Mucosa of stomach (tissue), 1 donor: ENCODE results near the gene PRPF8.
"Not testable (repeated sequence)": the region's sequence is repeated elsewhere in the genome, so short reads cannot be mapped to it uniquely, and the experiment has no call there.

ENCODE experiments used
- H3K27me3 ChIP-seq: one replicate; pipeline ENCODE4 v1.7.0; 2013; ENCODE audit warnings: mild to moderate bottlenecking, low read length; ENCODE audit not compliant: control insufficient read depth, insufficient read depth
- H3K36me3 ChIP-seq: one replicate; pipeline ENCODE4 v1.7.0; 2013; ENCODE audit warnings: low read length; ENCODE audit not compliant: control insufficient read depth, insufficient read depth
- H3K4me1 ChIP-seq: one replicate; pipeline ENCODE4 v1.7.0; 2013; ENCODE audit warnings: mild to moderate bottlenecking, low read length; ENCODE audit not compliant: control insufficient read depth, insufficient read depth
- H3K4me3 ChIP-seq: one replicate; pipeline ENCODE4 v1.7.0; 2013; ENCODE audit warnings: low read length
- H3K9ac ChIP-seq: one replicate; pipeline ENCODE4 v1.7.0; 2013; ENCODE audit warnings: mild to moderate bottlenecking, low read length, moderate library complexity
- H3K9me3 ChIP-seq: one replicate; pipeline ENCODE4 v1.7.0; 2013; ENCODE audit warnings: mild to moderate bottlenecking, low read length, moderate library complexity; ENCODE audit not compliant: control insufficient read depth
- donor health status: Pancreatic carcinoma.

Gene PRPF8

DNA sequence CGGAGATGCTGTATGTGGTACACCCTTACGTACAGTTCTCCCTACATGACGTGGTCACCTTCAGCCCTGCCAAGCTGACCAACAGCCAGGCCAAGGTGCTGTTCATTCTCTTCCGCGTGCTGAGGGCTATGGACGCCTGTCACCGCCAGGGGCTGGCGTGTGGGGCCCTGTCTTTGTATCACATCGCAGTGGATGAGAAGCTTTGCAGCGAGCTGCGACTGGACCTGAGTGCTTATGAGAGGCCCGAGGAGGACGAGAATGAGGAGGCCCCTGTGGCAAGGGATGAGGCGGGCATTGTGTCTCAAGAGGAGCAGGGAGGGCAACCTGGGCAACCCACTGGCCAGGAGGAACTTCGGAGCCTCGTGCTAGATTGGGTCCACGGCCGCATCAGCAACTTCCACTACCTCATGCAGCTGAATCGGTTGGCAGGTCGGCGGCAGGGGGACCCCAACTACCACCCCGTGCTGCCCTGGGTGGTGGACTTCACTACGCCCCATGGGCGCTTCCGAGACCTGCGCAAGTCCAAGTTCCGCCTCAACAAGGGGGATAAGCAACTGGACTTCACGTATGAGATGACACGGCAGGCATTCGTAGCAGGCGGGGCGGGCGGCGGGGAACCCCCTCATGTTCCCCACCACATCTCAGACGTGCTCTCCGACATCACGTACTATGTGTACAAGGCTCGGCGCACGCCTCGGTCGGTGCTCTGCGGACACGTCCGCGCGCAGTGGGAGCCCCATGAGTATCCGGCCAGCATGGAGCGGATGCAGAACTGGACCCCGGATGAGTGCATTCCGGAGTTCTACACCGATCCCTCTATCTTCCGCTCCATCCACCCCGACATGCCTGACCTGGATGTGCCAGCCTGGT lies 41.2 kb upstream of the PRPF8 start:
- Histone ChIP-seq H3K9ac (peak overlapping the region; percentile 61), H3K4me3 (no peak overlapping the region), H3K36me3 (no peaks in the 10 kb centered on the region), H3K4me1 (peaks cover 13% of the 10 kb centered on the region), H3K9me3 (no peaks in the 10 kb centered on the region), H3K27me3 (no peaks in the 10 kb centered on the region)

DNA sequence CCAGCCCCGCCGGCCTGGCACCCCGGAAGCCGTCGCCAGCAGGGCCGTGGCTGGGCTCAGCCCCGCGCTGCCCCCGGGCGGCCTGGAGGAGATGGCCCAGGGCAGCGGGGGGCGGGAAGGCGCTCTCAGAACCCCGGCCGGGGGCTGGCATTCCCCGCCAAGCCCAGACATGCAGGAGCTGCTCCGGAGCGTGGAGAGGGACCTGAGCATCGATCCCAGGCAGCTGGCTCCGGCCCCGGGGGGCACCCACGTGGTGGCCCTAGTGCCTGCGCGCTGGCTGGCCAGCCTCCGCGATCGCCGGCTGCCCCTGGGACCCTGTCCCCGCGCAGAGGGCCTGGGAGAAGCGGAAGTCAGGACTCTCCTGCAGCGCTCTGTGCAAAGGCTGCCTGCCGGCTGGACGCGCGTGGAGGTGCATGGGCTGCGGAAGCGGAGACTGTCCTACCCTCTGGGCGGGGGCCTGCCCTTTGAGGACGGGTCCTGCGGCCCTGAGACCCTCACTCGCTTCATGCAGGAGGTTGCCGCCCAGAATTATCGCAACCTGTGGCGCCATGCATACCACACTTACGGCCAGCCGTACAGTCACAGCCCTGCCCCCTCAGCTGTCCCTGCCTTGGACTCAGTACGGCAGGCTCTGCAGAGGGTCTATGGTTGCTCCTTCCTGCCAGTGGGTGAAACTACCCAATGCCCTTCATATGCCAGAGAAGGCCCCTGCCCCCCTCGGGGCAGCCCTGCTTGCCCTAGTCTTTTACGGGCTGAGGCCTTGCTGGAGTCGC lies 40.4 kb upstream of the PRPF8 start:
- H3K36me3 ChIP-seq, result no peaks in the 10 kb centered on the region
- no peaks in the 10 kb centered on the region for H3K27me3 ChIP-seq
- no peaks in the 10 kb centered on the region for H3K9me3 ChIP-seq
- H3K4me3 ChIP-seq, result peak overlapping the region; percentile 56
- H3K4me1 ChIP-seq, result peaks cover 19% of the 10 kb centered on the region
- H3K9ac ChIP-seq, result peak overlapping the region; percentile 61

DNA sequence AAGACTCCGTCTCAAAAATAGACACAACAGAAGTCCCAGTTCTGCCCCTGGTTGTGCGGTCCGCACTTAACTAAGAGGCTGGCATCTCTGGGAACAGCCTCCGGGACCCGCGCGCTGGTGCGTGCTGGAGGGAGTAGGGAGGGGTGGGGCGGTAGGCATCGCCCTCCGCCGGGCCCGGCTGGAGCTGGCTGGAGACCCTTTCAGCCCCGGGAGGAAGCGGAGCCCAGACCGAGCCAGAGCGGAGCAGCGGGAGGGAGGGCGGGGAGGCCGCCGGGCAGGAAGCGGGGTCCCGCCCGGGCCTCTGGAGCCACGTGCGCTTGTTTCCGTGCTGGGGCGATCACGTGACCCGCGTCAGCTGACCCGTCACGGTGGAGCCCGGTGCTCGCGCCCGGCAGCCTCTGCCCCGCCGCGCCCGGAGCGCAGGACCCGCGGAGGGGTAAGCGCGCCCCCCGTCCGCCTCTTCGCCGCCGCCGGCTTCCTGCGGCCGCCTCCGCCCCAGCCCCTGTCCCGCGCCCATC lies 39.7 kb upstream of the PRPF8 start, which contains the start of gene WDR81:
Gene WDR81 (plus strand): TSS at position 354 of the 518 bp plus-strand sequence. CDS start 256 bp downstream, outside the sequence.
- Histone ChIP-seq H3K9ac (peak within 1 kb of the TSS; percentile 61), H3K9me3 (no peaks in the 10 kb centered on the region), H3K4me3 (peak within 1 kb of the TSS; percentile 56), H3K27me3 (no peaks in the 10 kb centered on the region), H3K4me1 (peaks cover 19% of the 10 kb centered on the region), H3K36me3 (no peaks in the 10 kb centered on the region)

DNA sequence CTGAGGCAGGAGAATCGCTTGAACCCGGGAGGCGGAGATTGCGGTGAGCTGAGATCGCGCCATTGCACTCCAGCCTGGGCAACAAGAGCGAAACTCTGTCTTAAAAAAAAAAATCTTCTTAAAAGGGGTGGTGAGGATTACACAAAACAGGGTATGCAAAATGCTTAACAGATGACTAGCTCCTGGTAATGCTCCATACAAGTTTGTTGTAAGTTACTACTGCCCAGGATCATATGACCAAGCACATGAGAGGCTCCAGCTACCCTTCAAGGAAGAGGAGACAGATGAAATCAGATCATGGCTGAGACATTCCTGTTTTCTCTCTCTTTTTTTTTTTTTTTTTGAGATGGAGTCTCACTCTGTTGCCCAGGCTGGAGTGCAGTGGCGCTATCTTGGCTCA lies 37.4 kb upstream of the PRPF8 start:
- H3K4me3 ChIP-seq, H3K9ac ChIP-seq, H3K36me3 ChIP-seq, H3K9me3 ChIP-seq, H3K27me3 ChIP-seq: not testable (repeated sequence)
- H3K4me1 ChIP-seq, result peaks cover 31% of the 10 kb centered on the region

DNA sequence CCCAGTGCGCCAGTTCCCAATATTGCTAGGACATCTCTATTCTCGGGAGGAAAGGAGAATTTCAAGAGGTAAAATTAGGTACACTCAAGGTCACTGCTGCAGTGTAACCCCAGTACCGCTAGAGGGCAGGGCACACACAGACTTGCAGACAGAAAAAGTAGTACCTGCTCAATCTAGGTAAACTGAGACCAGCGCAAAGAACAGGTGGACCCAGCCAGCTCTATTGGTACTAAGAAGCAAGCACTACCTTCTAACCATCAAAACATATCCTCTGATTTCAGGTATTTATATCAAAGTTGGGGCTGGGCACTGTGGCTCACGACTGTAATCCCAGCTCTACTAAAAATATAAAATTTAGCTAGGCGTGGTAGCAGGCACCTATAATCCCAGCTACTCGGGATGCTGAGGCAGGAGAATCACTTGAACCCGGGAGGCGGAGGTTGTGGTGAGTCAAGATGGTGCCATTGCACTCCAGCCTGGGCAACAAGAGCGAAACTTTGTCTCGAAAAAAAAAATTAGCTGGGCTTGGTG lies 36.3 kb upstream of the PRPF8 start:
- Histone ChIP-seq H3K9me3 (no peaks in the 10 kb centered on the region), H3K27me3 (no peaks in the 10 kb centered on the region), H3K36me3 (no peaks in the 10 kb centered on the region), H3K9ac (no peak overlapping the region), H3K4me1 (peaks cover 31% of the 10 kb centered on the region), H3K4me3 (no peak overlapping the region)

DNA sequence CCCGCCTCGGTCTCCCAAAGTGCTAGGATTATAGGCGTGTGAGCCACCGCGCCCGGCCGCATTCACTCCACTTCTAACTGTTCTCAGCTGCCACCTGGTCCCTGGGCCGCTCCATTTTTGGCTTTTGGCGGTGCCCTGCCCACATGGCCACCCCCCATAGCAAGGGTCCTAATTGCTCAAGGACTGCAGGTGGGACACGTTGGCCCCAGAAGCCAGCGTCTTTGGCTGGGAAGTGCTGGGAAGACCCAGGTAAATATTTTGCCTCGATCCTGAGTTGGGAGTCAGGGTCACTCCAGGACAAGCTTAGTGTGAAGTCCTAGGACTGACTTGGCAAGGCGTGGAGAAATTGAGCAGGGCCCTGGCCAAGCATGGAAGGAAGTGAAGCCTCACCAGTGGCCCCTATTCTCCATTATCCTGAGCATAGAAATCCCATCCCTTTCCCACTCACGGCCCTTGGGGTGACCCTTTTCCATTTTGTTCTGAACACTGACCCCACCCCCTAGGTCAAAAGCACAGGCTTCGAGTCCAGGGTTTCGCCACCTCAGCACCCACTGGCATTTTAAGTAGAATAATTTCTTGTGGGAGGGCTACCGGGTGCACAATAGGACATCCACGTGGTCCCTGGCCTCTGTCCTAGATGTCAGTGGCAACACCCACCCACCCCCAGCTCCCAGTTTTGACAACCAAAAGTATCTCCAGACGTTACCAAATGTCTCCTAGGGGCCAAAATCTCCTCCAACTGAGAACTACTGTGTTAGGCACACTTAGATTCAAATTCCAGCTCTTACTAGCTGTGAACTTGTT lies 33.9 kb upstream of the PRPF8 start:
- Histone ChIP-seq H3K4me1 (peaks cover 33% of the 10 kb centered on the region), H3K9ac (peak overlapping the region; percentile 93), H3K9me3 (no peaks in the 10 kb centered on the region), H3K4me3 (no peak overlapping the region), H3K36me3 (peaks cover 1% of the 10 kb centered on the region), H3K27me3 (no peaks in the 10 kb centered on the region)

DNA sequence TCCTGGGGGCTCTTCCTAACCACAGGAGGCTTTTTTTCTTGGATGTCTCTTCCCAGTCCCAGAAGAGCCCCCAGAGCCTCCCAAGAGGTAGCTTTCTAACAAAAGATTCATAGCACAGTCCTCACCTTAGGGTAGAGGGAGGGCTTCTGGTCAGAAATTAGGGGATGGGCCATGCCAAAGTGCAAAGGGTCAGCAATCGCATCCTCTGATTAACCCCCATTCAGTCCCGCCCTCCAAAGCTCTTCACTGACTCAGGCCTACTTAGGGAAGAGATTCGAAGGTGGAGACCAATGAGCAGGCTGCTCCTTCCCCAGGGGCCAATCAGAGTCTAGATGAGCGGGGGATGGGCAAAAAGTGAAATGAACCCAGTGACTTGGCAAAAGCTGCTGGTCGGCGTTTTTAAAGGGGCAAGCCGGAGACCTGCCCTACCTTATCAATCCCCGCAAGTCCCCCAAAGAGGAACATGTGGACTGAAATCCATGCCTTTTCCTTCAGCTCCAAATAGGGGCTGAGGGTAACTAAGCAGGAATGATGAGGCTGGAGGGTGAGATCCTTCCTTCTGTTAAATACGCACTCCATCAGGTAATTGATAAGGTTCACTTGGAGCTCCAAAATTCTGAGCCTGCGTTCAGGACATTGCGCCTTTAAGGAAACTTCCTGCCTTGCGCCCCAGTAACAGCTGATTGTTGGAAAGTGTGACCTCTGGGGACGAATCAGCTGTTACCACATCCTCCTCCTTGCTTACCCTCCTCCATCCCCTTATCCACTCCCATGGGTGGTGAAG lies 32.4 kb upstream of the PRPF8 start:
- H3K9me3 ChIP-seq, result no peaks in the 10 kb centered on the region
- H3K9ac ChIP-seq, result peak overlapping the region; percentile 93
- H3K36me3 ChIP-seq, result peaks cover 13% of the 10 kb centered on the region
- H3K27me3 ChIP-seq, result no peaks in the 10 kb centered on the region
- peak overlapping the region; percentile 87 for H3K4me3 ChIP-seq
- H3K4me1 ChIP-seq, result peaks cover 47% of the 10 kb centered on the region

DNA sequence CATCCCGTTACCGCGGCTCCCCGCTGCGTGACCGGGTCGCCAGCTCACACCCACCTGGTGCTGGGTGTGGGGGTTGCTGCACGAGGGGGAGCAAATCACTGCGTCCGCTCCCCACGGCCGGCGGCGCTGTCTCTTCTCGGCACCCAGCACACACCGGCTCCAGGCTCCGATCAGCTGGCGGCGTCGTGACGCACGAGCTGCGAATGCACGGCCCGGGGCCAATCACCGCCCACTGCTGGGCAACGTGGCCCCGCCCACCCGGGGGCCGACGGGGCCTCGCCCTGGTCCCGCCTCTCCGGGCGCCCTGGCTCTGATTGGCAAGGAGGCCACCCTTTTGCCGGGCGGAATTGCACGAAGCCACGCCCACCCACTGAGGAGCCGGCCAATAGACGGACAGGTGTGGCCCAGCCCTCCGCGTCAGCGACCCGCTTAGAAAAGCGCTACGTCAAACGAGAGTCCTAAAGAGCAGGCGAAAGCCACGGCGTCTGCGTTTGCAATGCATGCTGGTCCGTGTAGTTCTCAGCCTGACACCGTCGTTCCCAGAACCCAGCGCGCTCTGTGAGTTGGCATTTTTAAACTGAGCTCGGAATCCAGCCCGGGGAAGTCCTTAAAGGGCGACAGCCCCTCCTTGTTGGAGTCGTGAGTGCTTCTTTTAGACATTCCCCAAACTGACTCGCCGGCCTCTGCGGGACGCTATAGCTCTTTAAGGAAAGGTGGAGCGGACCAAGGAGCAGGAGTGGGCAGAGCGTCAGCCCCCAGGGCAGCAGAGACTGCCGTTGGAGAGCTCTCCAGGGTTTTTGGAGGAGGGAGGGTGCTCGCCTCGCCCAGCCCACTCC lies 31.6 kb upstream of the PRPF8 start:
- Histone ChIP-seq H3K4me3 (peak overlapping the region; percentile 87), H3K9me3 (no peaks in the 10 kb centered on the region), H3K36me3 (peaks cover 16% of the 10 kb centered on the region), H3K9ac (peak overlapping the region; percentile 94), H3K4me1 (peaks cover 53% of the 10 kb centered on the region), H3K27me3 (no peaks in the 10 kb centered on the region)

DNA sequence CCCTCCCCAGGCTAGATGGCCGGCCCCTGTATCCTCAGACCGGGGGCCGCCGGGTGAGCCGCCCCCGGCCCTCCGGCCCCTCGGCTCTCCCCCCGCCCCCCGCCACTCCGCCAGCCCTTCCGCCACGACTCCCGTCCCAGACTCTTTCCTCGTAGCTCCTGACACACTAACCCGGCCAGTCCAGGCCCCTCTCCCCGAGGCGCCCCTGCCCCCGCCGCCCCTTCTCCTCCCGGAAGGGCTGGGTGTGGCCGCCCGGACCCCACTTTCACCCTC lies 31.1 kb upstream of the PRPF8 start:
- Histone ChIP-seq H3K4me3 (peak overlapping the region; percentile 78), H3K36me3 (peaks cover 16% of the 10 kb centered on the region), H3K27me3 (no peaks in the 10 kb centered on the region), H3K9ac (peak overlapping the region; percentile 94), H3K4me1 (peaks cover 56% of the 10 kb centered on the region), H3K9me3 (no peaks in the 10 kb centered on the region)

DNA sequence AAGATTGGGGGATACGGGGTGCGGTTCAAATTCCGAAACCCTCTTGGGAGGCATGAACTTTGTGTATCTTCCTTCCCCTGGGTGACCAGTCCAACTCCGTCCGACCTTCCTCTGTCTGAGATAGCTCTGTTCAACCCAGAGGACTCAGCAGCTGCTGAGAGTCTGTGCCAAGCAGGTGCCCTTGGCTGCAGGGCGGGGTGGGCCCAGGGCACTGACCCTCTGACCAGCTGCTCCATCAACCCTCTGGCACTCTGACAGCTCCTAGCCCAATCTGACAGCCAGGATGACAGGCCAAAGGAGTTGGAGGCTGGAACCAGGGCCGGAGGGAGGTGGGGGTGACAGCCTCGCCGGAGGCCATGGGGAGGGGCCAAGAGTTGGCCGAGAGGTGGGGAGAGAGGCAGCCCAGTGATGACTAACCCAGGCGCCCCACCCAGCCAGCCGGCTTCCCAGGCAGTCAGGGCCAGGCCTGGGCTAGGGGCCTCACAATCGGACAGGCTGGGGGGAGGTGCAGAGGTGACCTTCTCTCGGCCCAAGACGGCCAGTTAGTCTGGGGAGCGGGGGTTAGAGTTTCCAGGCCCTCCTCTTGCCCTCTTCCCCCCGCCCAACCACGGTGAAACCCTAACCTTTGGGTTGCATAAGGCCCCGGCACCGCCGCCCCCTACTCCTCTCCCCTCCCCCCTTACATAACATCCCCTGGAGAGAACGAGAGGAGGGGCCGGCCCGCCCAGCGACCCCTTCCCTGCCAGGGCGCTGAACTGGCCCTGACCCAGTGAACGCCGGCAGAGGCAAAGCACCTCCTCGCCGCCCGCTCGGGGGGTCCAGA lies 30.5 kb upstream of the PRPF8 start:
- Histone ChIP-seq H3K36me3 (peaks cover 16% of the 10 kb centered on the region), H3K9me3 (no peaks in the 10 kb centered on the region), H3K4me3 (peak overlapping the region; percentile 78), H3K4me1 (peaks cover 56% of the 10 kb centered on the region), H3K9ac (peak overlapping the region; percentile 94), H3K27me3 (no peaks in the 10 kb centered on the region)
